Activated CD4-positive, alpha-beta T cell treated with anti-CD3 and anti-CD28 coated beads, Interleukin-2, Interleukin-6, amounts not matched to agents 100 ng/mL and 50 ng/mL, durations not matched to agents 16 hours and 8 hours (primary cell): Measurements from ENCODE around the gene CST3.
"Not testable (repeated sequence)": the region's sequence is repeated elsewhere in the genome, so short reads cannot be mapped to it uniquely, and the experiment has no call there.

Experiments used
- DNase-seq: peaks from one replicate; pipeline ENCODE4 v3.0.0-alpha.2; 2020

Gene CST3, protein sequence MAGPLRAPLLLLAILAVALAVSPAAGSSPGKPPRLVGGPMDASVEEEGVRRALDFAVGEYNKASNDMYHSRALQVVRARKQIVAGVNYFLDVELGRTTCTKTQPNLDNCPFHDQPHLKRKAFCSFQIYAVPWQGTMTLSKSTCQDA

DNA sequence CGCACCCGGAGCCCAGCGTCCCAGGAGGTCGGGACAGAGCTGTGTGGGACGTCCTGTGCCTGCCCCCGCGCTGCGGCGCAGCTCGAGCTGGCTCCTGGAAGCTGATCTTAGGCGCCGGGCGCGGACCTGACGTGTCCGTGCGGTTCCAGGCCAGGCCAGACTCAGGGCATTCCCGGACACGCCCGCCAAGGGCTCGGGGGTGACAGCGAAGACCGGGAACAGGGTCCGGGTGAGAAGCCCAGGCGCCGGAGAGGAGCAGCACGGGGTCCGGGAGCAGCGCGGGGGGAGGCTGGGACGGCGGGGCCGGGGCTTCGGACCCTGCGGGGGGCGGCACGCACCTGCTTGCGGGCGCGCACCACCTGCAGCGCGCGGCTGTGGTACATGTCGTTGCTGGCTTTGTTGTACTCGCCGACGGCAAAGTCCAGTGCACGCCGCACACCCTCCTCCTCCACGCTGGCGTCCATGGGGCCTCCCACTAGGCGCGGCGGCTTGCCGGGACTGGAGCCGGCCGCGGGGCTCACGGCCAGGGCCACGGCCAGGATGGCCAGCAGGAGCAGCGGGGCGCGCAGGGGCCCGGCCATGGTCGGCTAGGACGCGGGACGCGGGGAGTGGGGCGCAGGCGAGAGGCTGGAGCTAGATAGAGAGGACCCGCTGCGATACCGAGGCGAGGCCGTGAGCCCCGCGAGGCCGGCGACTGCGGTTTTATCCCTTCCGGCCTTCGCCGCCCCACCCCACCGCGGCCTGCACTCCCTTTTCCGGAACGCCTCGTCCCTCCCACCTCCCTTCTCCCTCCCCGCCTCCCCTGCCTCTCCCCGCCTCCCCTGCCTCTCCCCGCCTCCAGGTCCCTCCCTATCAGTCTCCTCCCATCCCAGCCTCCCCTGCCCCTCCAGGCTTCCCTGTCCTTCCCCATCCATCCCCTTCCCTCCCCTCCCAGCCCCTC, at the start of gene CST3:
Gene CST3 (minus strand): TSS at position 674 of the 940 bp plus-strand sequence. CDS start 93 bp downstream, at position 581.
- DNase-seq: peak; percentile 23

DNA sequence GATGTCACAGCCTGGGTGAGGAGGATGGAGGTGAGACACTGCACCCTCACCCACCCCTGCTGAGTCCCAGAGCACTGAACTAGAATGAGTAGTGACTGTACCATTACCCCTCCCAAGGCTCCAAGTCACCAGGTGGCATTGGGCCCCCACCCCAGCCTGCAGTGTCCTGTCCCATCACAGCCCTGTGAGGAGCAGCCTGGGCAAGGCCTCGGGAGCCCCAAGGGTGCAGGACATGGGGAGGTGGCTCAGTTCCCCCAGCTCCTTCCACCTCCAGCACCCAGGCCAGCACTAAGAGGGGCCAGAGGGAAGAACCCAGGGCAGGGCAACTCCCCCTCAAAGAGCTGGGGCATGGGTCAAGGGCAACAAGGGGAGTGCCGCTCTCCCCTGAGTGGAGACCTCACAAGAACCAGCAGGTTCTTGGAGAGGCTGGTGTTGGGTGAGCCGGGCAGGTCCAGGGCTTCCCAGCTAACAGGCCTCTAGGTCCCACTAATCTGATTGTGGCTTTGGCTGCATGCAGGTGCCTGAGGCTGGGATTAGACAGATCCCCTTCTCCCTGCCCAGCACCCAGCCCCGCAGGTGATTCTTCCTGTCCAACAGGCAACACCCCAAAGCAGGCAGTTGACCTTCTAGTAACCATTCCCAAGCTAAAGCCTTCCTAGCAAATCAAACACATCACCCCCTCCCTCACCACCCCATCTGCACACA, 48.4 kb upstream of the CST3 start:
- no peak for DNase-seq

DNA sequence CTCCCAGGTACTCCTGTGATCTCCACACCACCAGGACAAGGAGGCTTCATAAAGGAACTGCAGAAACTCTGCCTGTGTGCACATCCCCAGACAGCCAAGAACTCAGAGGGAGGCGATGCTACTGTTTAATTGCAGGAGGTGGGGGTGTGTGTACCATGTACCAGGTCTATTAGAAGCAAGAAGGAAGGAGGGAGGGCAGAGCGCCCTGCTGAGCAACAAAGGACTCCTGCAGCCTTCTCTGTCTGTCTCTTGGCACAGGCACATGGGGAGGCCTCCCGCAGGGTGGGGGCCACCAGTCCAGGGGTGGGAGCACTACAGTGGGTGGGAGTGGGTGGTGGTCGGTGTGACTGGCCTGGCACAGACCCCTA, 47.8 kb upstream of the CST3 start:
- DNase-seq: not testable (repeated sequence)

DNA sequence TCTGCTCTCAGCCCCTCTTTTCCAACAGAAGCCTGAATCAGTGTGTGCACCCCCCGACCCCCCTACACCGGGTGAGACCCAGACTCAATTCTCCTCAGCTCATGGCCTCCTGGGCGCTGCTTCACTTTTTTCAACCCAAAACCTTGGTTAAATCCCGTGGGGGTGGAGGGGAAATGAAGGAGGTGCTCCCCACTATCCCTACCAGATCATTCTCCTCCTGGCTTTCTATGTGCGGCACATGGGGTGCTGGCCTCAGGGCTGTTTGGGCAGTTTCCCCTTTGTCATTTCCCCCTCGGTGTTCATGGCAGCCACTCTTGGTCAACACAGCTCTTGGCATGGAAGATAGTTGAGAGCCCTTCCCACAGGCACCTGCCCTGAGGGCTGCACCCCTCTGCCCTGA, 46.5 kb upstream of the CST3 start:
- no peak for DNase-seq

DNA sequence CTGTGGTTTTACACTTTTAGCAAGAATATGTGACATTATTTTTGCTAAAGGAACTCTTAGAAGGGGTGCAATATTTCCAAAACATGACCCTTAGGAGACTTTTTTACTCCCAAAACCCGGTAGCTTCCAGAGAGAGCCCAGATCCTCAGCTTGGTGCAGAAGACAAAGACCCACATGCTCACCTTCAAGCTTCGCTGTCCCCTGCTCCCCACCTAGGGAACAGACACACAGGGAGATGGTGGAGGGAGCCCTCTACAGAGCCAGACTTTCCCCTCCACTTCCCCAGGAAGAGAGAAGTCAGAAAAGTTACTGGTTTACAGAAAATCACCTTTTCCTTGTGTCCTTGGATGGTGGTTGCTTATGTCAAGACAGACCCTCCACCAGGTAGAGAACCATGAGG, 46.1 kb upstream of the CST3 start:
- no peak for DNase-seq

DNA sequence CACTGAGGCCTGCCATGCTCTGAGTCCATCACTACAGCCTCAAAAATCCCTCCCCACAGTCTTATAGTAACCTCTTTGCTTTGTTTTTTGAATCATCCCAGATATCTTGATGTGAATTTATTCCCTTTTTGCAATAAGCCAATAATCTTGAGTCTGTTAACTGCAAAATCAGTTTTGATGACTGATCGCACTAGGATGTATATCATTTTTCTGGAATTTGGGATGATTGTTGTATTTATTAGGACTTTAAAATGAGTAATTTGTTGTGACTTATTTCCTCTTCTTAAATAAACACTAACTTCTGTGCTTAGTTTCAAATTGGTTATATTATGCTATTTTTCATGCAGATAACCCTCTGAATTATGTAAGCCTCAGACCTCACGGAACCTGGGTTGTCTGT, 45.5 kb upstream of the CST3 start:
- no peak for DNase-seq

DNA sequence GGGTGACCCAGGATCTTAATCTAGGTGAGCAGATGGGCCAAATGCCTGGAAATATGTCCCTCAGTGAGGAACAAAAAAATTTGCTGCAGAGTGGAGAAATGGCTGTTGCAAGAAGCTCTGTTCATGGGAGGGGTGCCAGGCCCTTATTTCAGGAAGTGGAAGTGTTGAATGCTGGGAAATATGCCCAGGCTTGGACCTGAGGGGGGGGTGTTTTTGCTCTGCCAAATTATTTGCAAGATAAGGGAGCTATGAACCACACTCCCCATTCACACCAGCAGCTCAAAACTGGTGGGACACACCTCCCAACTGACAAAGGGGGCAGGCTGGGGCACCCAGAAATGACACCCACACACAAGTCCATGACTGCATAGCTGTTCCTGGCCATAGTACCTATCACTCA, 42.4 kb upstream of the CST3 start:
- no peak for DNase-seq

DNA sequence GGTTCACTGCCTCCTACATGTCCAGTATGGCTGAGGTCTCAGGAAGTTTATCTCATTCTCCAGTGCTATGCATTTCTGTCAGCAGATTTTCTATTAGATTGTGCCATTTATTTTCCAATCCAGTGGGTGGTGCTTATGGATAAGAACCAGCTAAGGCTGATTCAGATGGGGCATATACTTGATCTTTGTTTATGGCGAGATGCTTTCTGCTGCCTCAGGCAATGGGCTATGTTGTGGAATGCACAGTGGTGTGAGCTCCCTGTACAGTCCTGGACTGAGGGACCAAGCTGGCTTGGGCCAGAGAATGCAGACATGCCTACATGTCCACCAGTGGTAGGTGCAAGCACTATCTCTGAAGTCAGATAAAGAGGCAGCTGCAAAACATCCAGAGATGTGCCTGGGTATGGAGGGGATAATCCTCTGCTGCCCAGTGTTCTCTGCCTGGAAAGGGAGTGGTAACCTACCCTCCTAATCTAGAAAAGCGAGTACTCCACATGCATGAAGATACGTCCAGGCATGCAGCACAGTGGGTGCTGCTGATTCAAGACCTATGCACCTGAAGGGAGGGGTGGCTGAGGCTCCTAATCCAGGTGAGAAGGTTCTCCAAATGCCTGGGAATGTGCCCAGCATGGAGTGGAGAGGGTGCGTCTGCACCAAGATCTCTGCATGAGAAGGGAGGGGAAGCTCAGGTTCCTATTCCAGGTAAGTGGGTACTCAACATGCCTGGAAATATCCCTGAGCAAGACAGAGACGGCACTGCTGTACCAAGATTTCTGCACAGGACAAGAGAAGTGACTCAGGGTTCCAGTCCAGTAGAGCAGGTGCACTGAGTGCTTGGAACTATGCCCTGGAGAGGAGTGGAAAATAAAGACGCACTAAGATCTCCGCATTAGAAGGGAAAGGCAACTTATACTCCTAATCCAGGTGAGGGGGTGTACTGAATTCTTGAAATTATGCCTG, 41.7 kb upstream of the CST3 start:
- DNase-seq: no peak

DNA sequence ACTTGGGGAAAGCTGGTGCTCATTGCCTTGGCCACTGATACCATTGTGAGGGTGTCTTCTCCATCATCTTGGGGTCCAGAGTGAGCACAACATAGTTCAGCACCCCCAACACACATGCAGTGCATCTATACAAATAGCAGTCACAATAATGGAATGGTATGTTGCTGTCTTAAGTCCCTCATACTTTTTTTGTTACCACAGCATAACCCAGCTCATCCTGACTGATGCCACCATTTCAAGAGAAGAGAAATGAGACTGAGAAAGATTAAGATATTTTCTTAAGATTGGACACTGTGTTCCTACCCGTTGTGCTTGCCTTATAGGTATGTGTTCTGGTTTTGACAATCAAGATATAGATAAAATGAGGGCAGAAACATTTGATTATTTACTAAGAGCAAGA, 35.5 kb upstream of the CST3 start:
- no peak for DNase-seq

DNA sequence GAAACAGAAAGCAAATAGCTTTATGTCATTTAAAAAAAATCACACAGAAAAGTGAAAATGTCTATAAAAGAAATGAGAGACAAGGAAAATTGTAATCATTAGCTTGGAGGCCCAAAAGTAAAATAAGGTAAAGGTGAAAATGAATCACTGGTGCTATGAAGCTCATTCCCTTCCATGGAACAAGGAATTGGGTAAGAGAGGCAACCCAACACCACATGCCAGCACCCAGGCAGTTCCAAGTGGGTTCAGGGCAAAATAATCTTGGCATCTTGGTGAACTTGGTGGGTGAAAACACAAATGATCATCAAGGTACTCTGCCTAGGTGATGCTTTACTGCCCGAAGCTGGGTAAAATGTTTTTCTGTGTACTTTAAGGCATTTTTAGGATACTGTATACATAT, 34.4 kb upstream of the CST3 start:
- no peak for DNase-seq

DNA sequence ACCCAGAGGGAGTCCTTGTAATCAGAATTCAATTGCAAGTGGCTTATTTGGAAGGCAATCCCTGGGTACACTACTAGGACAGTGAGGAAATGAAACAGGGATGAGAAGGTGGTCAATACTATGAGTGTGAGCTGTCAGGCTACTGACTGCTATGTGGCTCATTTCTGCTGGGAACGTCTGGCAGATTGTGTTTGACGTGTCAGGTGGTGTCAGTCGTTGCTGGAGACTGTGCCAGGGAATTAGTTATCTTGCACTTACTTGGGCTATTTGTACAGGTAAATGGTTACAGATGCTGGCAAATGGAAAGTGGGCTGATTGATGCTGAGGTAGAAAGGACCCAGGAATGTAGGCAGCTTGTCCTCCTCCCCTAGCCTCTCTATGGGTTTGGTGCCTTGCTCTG, 33.7 kb upstream of the CST3 start:
- DNase-seq: no peak

DNA sequence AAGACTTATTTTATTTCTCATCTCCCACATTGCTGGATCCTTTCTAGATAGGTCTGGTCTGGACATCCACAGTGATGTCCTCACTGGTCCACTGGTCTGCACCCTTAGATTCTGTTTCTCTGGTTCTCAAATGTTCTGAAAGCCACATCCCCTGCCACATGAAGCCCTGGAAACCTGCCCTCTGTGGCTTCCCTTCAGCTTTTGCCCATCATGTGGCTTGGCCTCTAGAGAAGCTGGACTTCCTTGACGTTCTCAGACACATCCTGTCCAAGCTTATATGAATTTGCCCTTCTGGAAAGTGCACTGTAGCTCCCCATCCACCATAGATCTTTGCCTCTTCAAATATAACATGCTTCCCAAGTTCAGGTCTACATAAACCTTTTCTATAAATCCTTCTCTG, 32.6 kb upstream of the CST3 start:
- DNase-seq: no peak

DNA sequence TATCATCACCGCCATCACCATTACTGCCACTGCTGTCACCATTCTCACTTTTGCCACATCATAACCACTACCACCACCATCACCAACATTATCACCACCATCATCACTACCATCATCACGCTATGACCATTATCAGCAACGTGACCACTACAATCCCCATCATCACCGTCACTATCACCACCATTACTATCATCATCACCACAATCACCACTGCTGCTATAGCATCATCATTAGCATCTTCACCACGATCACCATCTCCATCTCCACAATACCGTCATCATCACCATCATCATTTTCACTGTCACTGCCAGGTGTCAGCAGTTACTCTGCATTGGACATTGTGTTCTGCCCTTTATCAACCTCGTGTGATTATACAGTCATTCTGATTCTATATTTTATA, 32.1 kb upstream of the CST3 start:
- no peak for DNase-seq

DNA sequence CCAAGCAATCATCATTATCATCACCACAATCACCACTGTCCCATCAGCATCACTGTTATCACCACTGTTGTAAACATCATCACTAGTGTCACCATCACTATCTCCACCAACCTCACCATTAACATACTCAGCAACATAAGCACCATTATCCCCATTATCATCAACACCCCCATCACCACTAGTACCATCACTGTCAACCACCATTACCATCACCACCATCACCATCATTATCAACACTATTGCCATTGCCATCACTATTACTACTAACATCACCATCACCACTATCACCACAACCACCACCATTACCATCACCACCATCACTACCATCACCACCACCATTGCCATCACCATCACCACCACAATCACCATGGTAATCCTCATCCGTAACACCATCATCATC, 31.6 kb upstream of the CST3 start:
- DNase-seq: no peak

DNA sequence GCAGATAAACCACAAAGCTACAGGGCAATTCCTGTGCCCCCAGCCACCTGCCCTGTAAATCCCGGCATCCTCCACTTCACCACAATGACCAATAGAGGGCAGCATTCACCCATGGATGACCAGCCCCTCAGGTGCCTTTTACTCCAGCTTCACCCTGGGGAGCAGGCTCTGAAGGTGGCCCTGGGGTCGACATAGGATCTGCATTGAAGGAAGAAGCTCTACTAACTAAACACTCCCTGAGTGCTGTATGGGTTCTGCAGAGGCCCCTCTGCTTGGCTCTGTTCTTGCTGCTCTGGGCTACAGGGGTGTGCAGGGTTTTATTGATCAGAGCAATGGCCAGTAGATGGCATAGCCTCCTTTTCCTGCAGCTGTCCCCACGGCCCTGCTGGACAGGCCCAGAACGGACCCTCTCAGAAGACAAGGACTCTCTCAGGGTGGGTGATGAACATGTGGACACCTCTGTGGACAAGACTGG, 30.8 kb upstream of the CST3 start:
- DNase-seq: peak; percentile 68

DNA sequence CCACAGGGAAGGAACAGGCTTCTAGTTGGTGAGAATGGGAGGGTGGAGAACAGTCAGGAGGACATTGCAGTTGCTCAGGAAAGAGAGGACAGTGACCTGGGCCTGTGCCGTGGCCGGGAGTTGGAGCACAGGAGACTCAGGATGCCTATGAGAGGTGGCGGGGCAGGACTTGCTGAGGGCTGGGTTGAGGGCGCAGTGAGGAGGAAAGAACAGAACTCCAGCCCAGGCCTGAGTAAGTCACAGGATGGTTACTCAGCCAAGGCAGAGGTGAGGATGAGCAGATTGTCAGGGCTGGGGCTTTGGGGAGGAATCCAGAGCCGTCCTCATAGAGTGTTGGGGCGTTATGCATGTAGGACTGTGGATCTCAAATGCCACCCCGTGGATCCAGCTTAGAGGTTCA, 29.9 kb upstream of the CST3 start:
- no peak for DNase-seq

DNA sequence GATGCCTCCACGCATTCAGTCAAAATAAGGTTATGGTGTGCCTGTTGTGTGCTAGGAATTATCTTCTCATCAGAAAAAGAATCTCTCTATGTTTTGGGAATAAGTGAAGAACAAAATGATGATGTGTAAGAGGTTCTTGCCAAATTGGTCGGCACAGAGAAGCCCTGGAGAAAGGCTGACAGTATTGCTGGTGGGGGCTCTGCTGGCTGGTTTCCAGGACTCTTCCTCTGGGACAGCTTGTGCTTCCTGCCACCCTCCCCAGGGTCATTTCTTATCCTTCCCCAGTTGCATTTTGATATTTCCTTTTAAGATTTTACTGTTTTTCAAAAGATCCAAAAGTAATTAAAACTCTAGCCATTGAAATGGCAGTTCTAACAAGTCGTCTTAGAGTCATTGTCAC, 28.9 kb upstream of the CST3 start:
- DNase-seq: no peak

DNA sequence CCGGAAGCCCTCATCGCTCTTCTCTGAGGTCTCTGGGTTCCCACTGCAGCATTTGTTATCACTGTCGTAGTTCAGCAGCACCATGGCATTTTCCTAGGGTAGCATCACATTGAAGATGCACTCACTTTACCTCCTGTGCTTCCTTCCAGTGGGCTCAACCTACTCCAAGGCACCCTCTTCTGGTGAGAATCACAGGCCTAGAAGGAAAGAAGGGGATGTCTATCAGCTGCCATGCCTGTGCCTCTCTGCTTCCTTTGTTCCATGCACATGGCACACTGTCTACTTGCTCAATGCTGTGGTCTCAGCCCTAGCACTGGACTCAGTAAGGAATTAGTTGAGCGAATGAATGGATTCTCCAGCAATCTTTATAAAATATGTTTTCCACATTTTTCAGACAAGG, 28.4 kb upstream of the CST3 start:
- DNase-seq: no peak

DNA sequence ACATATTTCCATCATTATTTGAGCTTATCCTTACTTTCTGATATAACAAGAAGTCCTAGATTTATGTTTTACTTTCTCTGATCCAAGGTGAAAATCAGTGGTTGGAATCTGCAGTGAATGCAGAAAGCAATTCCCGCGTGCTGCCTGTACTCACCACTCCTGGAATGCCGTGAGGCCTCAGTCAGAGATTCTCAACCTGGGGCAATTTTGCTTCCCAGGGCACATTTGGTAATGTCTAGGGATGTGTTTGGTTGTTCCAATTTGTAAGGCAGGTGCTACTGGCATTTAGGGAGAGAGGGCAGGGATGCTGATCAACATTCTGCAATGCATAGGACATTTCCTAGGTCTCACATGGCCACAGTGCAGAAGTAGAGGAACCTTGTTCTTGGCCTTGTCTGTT, 27.2 kb upstream of the CST3 start:
- DNase-seq: no peak

DNA sequence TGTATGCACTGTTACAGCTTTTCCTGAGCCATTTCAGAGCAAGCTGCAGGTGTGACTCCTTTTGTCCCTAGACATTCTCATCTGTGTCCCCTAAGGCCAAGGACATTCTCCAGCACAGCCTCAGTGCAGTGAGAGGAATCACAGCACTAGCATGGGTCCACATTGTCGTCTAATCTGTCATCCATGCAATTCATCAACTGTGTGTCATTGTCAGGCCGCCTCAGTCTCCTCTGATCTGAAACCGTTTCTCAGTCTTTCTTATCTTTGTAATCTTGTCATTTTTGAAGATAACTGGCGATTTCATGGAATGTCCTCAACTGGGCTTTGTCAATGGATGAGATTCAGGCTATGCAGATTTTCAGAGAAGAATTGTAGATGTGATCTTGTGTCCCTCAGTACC, 26.3 kb upstream of the CST3 start:
- not testable (repeated sequence) for DNase-seq

DNA sequence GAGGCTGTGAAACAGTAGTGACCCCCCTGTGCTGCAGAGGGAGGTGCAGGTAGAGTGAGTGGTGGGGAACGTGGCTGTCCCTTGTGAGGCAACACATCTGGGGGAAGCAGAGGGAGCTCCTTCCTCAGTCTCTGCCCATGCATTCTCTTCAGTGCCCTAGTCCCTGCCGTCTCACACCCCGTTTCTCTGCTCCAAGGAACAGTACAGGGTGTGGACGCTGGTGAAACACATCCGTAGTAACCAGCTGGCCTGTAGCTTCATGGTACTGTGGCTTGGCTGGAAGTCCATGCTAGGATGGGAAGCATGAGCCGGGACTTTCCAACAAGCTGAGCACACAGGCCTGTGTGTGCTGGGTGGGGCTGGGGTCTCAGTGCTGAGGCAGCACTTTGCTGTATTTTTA, 25.4 kb upstream of the CST3 start:
- no peak for DNase-seq

DNA sequence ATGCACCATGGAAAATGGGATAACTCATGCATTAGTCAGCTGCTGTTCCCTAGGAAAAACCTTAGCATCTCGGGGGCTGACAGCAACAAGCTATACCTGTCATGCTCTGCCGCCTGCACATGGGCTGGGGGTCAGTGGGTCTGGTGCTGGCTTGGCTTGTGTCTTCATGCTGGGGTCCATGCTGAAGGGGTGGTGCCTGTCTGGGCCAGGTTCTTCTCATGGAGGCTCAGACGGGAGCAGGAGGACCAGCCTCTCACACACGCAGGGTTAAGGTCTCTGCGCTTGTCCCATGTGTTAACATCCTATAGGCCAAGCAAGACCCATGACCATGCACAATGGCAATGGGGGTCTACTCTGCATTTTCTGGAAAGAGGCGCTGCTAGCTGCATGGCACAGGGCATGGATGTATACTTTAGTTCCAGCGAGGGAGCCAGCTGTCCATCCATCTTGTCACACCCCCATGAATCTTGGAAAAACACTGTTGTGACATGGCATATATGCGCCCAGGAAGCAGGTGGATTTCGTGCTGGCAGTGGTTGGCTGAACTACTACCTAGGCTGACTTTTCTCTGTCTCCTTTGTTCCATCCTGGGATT, 24.6 kb upstream of the CST3 start:
- DNase-seq: no peak
